H9 (cell line): ENCODE data around the gene OR2K2. TPM values are rescaled to one million over a fixed set of nuclear protein-coding genes. Genes with fewer than 3 reads are reported as not detected.

ENCODE experiments used
- DNase-seq: peaks from one replicate; pipeline ENCODE4 v3.0.0-alpha.2; 2017
- H2AFZ ChIP-seq: one replicate; pipeline ENCODE4 v1.6.1; 2013; ENCODE audit warnings: mild to moderate bottlenecking, low read length, control low read depth, moderate library complexity
- H2AK5ac ChIP-seq: 2 replicates; pipeline ENCODE4 v1.6.1; 2013; ENCODE audit warnings: low read length, control low read depth, mixed read lengths; ENCODE audit not compliant: insufficient read length
- H2BK120ac ChIP-seq: one replicate; pipeline ENCODE4 v1.6.1; 2013; ENCODE audit warnings: low read depth, mild to moderate bottlenecking, low read length, control low read depth, inconsistent platforms; ENCODE audit not compliant: poor library complexity, severe bottlenecking
- H2BK12ac ChIP-seq: 2 replicates; pipeline ENCODE4 v1.6.1; 2013; ENCODE audit warnings: low read length, control low read depth, mixed read lengths, low read depth; ENCODE audit not compliant: insufficient read length
- H2BK15ac ChIP-seq: 2 replicates; pipeline ENCODE4 v1.6.1; 2013; ENCODE audit warnings: low read depth, low read length, control low read depth
- H2BK20ac ChIP-seq: one replicate; pipeline ENCODE4 v1.6.1; 2013; ENCODE audit warnings: low read depth, mild to moderate bottlenecking, low read length, control low read depth, inconsistent platforms; ENCODE audit not compliant: poor library complexity, severe bottlenecking
- H2BK5ac ChIP-seq: 2 replicates; pipeline ENCODE4 v1.6.1; 2013; ENCODE audit warnings: low read length, control low read depth, mixed read lengths; ENCODE audit not compliant: insufficient read length
- H3K14ac ChIP-seq: 2 replicates; pipeline ENCODE4 v1.6.1; 2013; ENCODE audit warnings: low read length, control low read depth; ENCODE audit not compliant: insufficient read depth
- H3K18ac ChIP-seq: 2 replicates; pipeline ENCODE4 v1.6.1; 2013; ENCODE audit warnings: low read depth, mild to moderate bottlenecking, mixed read lengths, low read length, control low read depth; ENCODE audit not compliant: insufficient read length
- H3K23ac ChIP-seq: 2 replicates; pipeline ENCODE4 v1.6.1; 2013; ENCODE audit warnings: low read length, control low read depth, mixed read lengths, low read depth; ENCODE audit not compliant: insufficient read length
- H3K23me2 ChIP-seq: 2 replicates; pipeline ENCODE4 v1.6.1; 2013; ENCODE audit warnings: low read depth, mild to moderate bottlenecking, mixed read lengths, low read length, control low read depth; ENCODE audit not compliant: insufficient read length, poor library complexity, severe bottlenecking
- H3K27ac ChIP-seq: 2 replicates; pipeline ENCODE4 v1.5.1; 2013; ENCODE audit warnings: low read length, control low read depth, mixed read lengths, low read depth; ENCODE audit not compliant: insufficient read length
- H3K27me3 ChIP-seq: 2 replicates; pipeline ENCODE4 v1.6.1; 2013; ENCODE audit warnings: low read length, control low read depth, inconsistent platforms; ENCODE audit not compliant: insufficient read depth
- H3K4ac ChIP-seq: 2 replicates; pipeline ENCODE4 v1.6.1; 2013; ENCODE audit warnings: low read depth, mild to moderate bottlenecking, control low read depth, inconsistent platforms, low read length, moderate library complexity
- H3K4me1 ChIP-seq: 2 replicates; pipeline ENCODE4 v1.6.1; 2013; ENCODE audit warnings: low read length, control low read depth, inconsistent platforms; ENCODE audit not compliant: insufficient read depth
- H3K4me2 ChIP-seq: 2 replicates; pipeline ENCODE4 v1.6.1; 2013; ENCODE audit warnings: low read length, control low read depth, mixed read lengths; ENCODE audit not compliant: insufficient read length, insufficient read depth
- H3K56ac ChIP-seq: 2 replicates; pipeline ENCODE4 v1.6.1; 2013; ENCODE audit warnings: low read depth, mild to moderate bottlenecking, mixed read lengths, low read length, control low read depth; ENCODE audit not compliant: insufficient read length
- H3K79me1 ChIP-seq: 2 replicates; pipeline ENCODE4 v1.6.1; 2013; ENCODE audit warnings: low read depth, mild to moderate bottlenecking, moderate library complexity, low read length, control low read depth, inconsistent platforms; ENCODE audit not compliant: insufficient read depth, poor library complexity, severe bottlenecking
- H3K79me2 ChIP-seq: 2 replicates; pipeline ENCODE4 v1.6.1; 2013; ENCODE audit warnings: low read length, control low read depth, inconsistent platforms; ENCODE audit not compliant: insufficient read depth
- H3K9ac ChIP-seq: 2 replicates; pipeline ENCODE4 v1.6.1; 2013; ENCODE audit warnings: low read length, control low read depth, mixed read lengths; ENCODE audit not compliant: insufficient read length; ENCODE audit errors: extremely low read depth
- H3K9me3 ChIP-seq: one replicate; pipeline ENCODE4 v1.6.1; 2013; ENCODE audit warnings: low read depth, low read length, inconsistent platforms; ENCODE audit not compliant: control insufficient read depth
- H3T11ph ChIP-seq: one replicate; pipeline ENCODE4 v1.6.1; 2013; ENCODE audit warnings: mild to moderate bottlenecking, low read length, control low read depth, inconsistent platforms
- H4K20me1 ChIP-seq: one replicate; pipeline ENCODE4 v1.6.1; 2013; ENCODE audit not compliant: control insufficient read depth, insufficient read length, insufficient read depth
- H4K5ac ChIP-seq: 2 replicates; pipeline ENCODE4 v1.6.1; 2013; ENCODE audit warnings: low read depth, mild to moderate bottlenecking, mixed read lengths, low read length, control low read depth; ENCODE audit not compliant: insufficient read length
- H4K8ac ChIP-seq: replicated peaks from 2 replicates; pipeline ENCODE4 v1.6.1; 2013; ENCODE audit warnings: low read length, control low read depth, mixed read lengths, low read depth; ENCODE audit not compliant: insufficient read length
- H4K91ac ChIP-seq: 2 replicates; pipeline ENCODE4 v1.6.1; 2013; ENCODE audit warnings: low read depth, mild to moderate bottlenecking, moderate library complexity, mixed read lengths, low read length, control low read depth; ENCODE audit not compliant: insufficient read length
- H3K27ac Mint-ChIP-seq, 3 experiments: 2 replicates in 2 of 3; 3 replicates in 1 of 3; pipeline ENCODE4 v1.8.0; 2020 to 2021; ENCODE audit warnings: mixed read lengths in 3 of 3, mild to moderate bottlenecking in 1 of 3, moderate library complexity in 1 of 3
- H3K27me3 Mint-ChIP-seq: 2 replicates; pipeline ENCODE4 v1.8.0; 2021; ENCODE audit warnings: low read depth, mild to moderate bottlenecking, moderate library complexity, mixed read lengths
- H3K36me3 Mint-ChIP-seq, 3 experiments: 2 replicates in 2 of 3; 3 replicates in 1 of 3; pipeline ENCODE4 v1.8.0; 2020 to 2021; ENCODE audit warnings: low read depth in 3 of 3, mixed read lengths in 3 of 3; ENCODE audit not compliant: insufficient read depth in 1 of 3
- H3K4me1 Mint-ChIP-seq, 2 experiments: 2 replicates each; pipeline ENCODE4 v1.8.0; 2020; ENCODE audit warnings: mixed read lengths in 2 of 2
- H3K4me3 Mint-ChIP-seq, 2 experiments: 2 replicates in 1 of 2; 3 replicates in 1 of 2; pipeline ENCODE4 v1.8.0; 2020 to 2021; ENCODE audit warnings: mild to moderate bottlenecking in 2 of 2, mixed read lengths in 2 of 2, moderate library complexity in 1 of 2
- H3K9me3 Mint-ChIP-seq, 2 experiments: 2 replicates in 1 of 2; 3 replicates in 1 of 2; pipeline ENCODE4 v1.8.0; 2020; ENCODE audit warnings: mild to moderate bottlenecking in 2 of 2, mixed read lengths in 2 of 2, moderate library complexity in 1 of 2
- WGBS: extraction: QIAGEN DNeasy Blood & Tissue Kit; methylation state at CpG from one replicate; pipeline ENCODE4 v1.1.7; 2013; ENCODE audit warnings: missing lambda C conversion rate, low lambda C conversion rate, mixed read lengths; ENCODE audit not compliant: insufficient read length; ENCODE audit errors: extremely low coverage; 5-methylcytosine and 5-hydroxymethylcytosine counted together
- long read RNA-seq: library from polyadenylated mRNA; unstranded; transcript quantifications from one replicate; pipeline ENCODE4 v2.0.0, GENCODE V29; 2020
- total RNA-seq: library from RNA; stranded (reverse); gene quantifications from 2 replicates; pipeline ENCODE4 v1.2.1, GENCODE V29; 2021
- TF ChIP-seq, protein P1 (sequence below): fragments of 200-600 bp; sonication (generic); conservative IDR thresholded peaks from 3 replicates; pipeline ENCODE4 v1.8.0; 2021; ENCODE audit warnings: antibody characterized with exemption, mild to moderate bottlenecking

Gene OR2K2
- not detected in 2 replicates for total RNA-seq
- long read RNA-seq = 0 reads

- Histone ChIP-seq H3K4ac (no peak within 1 kb of the TSS), H3K14ac (no peak within 1 kb of the TSS), H3K23me2 (no peaks in the 10 kb centered on the region), H3K27me3 (no peaks in the 10 kb centered on the region), H3K27ac (no peak within 1 kb of the TSS), H2BK15ac (no peak within 1 kb of the TSS), H2BK5ac (no peak within 1 kb of the TSS), H2AK5ac (no peak within 1 kb of the TSS), H4K5ac (no peak within 1 kb of the TSS), H3K23ac (no peak within 1 kb of the TSS), H3K18ac (no peak within 1 kb of the TSS), H2BK20ac (no peak within 1 kb of the TSS), H3K56ac (no peak within 1 kb of the TSS), H3K9ac (no peak within 1 kb of the TSS), H3T11ph (no peak within 1 kb of the TSS), H3K4me1 (no peaks in the 10 kb centered on the region), H3K9me3 (no peaks in the 10 kb centered on the region), H3K4me2 (no peak within 1 kb of the TSS), H2BK12ac (no peak within 1 kb of the TSS), H3K79me2 (no peaks in the 10 kb centered on the region), H2BK120ac (no peak within 1 kb of the TSS), H3K79me1 (no peaks in the 10 kb centered on the region), H4K8ac (no peak within 1 kb of the TSS), H4K20me1 (no peaks in the 10 kb centered on the region), H2AFZ (no peak within 1 kb of the TSS), H4K91ac (no peak within 1 kb of the TSS)
- H3K4me3 Mint-ChIP-seq = no peak within 1 kb of the TSS
- WGBS = no CpG with 5 or more reads among the region's 4 CpGs
- TF ChIP-seq, protein P1, sequence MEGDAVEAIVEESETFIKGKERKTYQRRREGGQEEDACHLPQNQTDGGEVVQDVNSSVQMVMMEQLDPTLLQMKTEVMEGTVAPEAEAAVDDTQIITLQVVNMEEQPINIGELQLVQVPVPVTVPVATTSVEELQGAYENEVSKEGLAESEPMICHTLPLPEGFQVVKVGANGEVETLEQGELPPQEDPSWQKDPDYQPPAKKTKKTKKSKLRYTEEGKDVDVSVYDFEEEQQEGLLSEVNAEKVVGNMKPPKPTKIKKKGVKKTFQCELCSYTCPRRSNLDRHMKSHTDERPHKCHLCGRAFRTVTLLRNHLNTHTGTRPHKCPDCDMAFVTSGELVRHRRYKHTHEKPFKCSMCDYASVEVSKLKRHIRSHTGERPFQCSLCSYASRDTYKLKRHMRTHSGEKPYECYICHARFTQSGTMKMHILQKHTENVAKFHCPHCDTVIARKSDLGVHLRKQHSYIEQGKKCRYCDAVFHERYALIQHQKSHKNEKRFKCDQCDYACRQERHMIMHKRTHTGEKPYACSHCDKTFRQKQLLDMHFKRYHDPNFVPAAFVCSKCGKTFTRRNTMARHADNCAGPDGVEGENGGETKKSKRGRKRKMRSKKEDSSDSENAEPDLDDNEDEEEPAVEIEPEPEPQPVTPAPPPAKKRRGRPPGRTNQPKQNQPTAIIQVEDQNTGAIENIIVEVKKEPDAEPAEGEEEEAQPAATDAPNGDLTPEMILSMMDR = no peak
- no peaks in the 10 kb centered on the region; the same call in 1 of the 2 replicates for H3K27me3 Mint-ChIP-seq
- peaks cover 3 to 4% of the 10 kb centered on the region in 2 experiments; a peak in 3 of 4 replicates for H3K4me1 Mint-ChIP-seq
- no peaks in the 10 kb centered on the region for H3K36me3 Mint-ChIP-seq
- no peak within 1 kb of the TSS; a peak in 1 of 7 replicates for H3K27ac Mint-ChIP-seq
- no peak for DNase-seq
- no peaks in the 10 kb centered on the region; a peak in 1 of 5 replicates for H3K9me3 Mint-ChIP-seq
These were observed at the start of gene OR2K2 for GRCh38 chr9:111330124-111330523. Gene OR2K2, minus strand, starts transcription at chr9:111330224. Its CDS starts 1,791 bp downstream, at chr9:111328433.
